ENCODE measurements around the gene NEURL1.

NEURL1 gene

GRCh38 chr10:103449208-103450144 is 44.0 kb upstream of the NEURL1 start:
- Histone ChIP-seq H3K4me1 (ENCODE audit: insufficient read depth, low read length, poor library complexity, severe bottlenecking) (peaks cover 37% of the 10 kb centered on the region), H3K36me3 (ENCODE audit: insufficient read depth, low read length) (peaks cover 31% of the 10 kb centered on the region; the same call in 1 of the 2 replicates), H3K79me2 (ENCODE audit: insufficient read depth, low read length) (peaks cover 61% of the 10 kb centered on the region), H4K20me1 (ENCODE audit: insufficient read depth, low read length, poor library complexity, severe bottlenecking) (peaks cover 16% of the 10 kb centered on the region), H3K9me3 (ENCODE audit: insufficient read depth, low read depth, low read length) (no peaks in the 10 kb centered on the region), H3K9ac (ENCODE audit: low read depth, low read length, poor library complexity, severe bottlenecking) (peak overlapping the region; percentile 88), H3K9me2 (replicated peaks; ENCODE audit: low read depth, low read length) (no peaks in the 10 kb centered on the region), H3K4me3 (ENCODE audit: low read length, poor library complexity, severe bottlenecking) (peak overlapping the region; percentile 92), H3K4me2 (ENCODE audit: low read depth, low read length, poor library complexity, severe bottlenecking) (peak overlapping the region; percentile 94), H2AFZ (ENCODE audit: low read length) (no peak overlapping the region), H3F3A (ENCODE audit: low read depth) (no peaks in the 10 kb centered on the region), H3K27me3 (ENCODE audit: insufficient read depth, low read length, poor library complexity, severe bottlenecking) (no peaks in the 10 kb centered on the region)
- no peak for TF ChIP-seq CTCF (conservative IDR thresholded peaks at IDR 0.05; ENCODE audit: low read length)
- TF ChIP-seq EZH2phosphoT487 (IDR thresholded peaks at IDR 0.05; ENCODE audit: borderline replicate concordance): no peak

- H3K4me2 ChIP-seq (ENCODE audit: low read depth, low read length, poor library complexity, severe bottlenecking): peak overlapping the region; percentile 94
These were observed 43.3 kb upstream of the NEURL1 start for GRCh38 chr10:103450201-103450695.

More at GRCh38 chr10:103450201-103450695, 43.3 kb upstream of the NEURL1 start:
- Histone ChIP-seq H3K4me3 (ENCODE audit: low read length, poor library complexity, severe bottlenecking) (peak overlapping the region; percentile 92), H2AFZ (ENCODE audit: low read length) (no peak overlapping the region), H4K20me1 (ENCODE audit: insufficient read depth, low read length, poor library complexity, severe bottlenecking) (peaks cover 16% of the 10 kb centered on the region), H3K9me3 (ENCODE audit: insufficient read depth, low read depth, low read length) (no peaks in the 10 kb centered on the region), H3K9ac (ENCODE audit: low read depth, low read length, poor library complexity, severe bottlenecking) (peak overlapping the region; percentile 88), H3K36me3 (ENCODE audit: insufficient read depth, low read length) (peaks cover 24% of the 10 kb centered on the region; the same call in 1 of the 2 replicates), H3F3A (ENCODE audit: low read depth) (no peaks in the 10 kb centered on the region), H3K4me1 (ENCODE audit: insufficient read depth, low read length, poor library complexity, severe bottlenecking) (peaks cover 37% of the 10 kb centered on the region), H3K27me3 (ENCODE audit: insufficient read depth, low read length, poor library complexity, severe bottlenecking) (no peaks in the 10 kb centered on the region), H3K79me2 (ENCODE audit: insufficient read depth, low read length) (peaks cover 61% of the 10 kb centered on the region), H3K9me2 (replicated peaks; ENCODE audit: low read depth, low read length) (no peaks in the 10 kb centered on the region)
- TF ChIP-seq EZH2phosphoT487 (IDR thresholded peaks at IDR 0.05; ENCODE audit: borderline replicate concordance) (no peak), CTCF (conservative IDR thresholded peaks at IDR 0.05; ENCODE audit: low read length) (no peak)
